GM21576 (cell line): ENCODE measurements around the gene SLC2A11.
"Not testable (repeated sequence)": the region's sequence is repeated elsewhere in the genome, so short reads cannot be mapped to it uniquely, and the experiment has no call there.

Source experiments
- ATAC-seq: cut with Tn5 transposase; IDR thresholded peaks from one replicate; pipeline ENCODE4 v1.9.1; 2021; ENCODE audit warnings: mild to moderate bottlenecking, moderate library complexity; ENCODE audit not compliant: unreplicated experiment

Gene SLC2A11

GRCh38 chr22:23884140-23884539, 26.5 kb downstream of the SLC2A11 start:
- ATAC-seq, result no peak

GRCh38 chr22:23888615-23889401, 31.1 kb downstream of the SLC2A11 start:
- no peak for ATAC-seq

DNA sequence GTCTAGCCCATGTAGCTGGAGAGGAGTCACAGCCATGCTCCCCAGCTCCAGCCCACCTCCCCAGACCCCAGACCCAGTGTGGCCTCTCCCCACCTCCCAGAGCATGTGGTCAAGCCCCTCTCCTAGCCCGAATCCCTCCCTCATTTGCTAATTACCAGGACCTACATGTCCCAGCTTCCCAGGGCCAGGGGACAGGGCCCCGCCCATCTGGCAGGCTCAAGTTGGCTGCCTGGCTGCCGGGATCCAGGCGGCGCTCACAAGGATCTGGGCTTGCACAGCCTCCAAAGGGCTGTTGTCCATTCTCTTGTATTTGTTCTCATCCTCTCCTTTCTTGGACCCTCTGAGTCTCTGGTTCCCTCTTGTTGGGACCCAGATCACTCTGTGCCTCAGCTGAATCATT, 31.9 kb downstream of the SLC2A11 start:
- no peak for ATAC-seq

GRCh38 chr22:23891726-23892125, 34.1 kb downstream of the SLC2A11 start:
- no peak for ATAC-seq

- no peak for ATAC-seq
Measured at GRCh38 chr22:23892130-23892529, 34.5 kb downstream of the SLC2A11 start.

- ATAC-seq, result no peak
Measured at GRCh38 chr22:23892706-23893105, 35.0 kb downstream of the SLC2A11 start.

GRCh38 chr22:23893121-23893944, 35.7 kb downstream of the SLC2A11 start:
- no peak for ATAC-seq

DNA sequence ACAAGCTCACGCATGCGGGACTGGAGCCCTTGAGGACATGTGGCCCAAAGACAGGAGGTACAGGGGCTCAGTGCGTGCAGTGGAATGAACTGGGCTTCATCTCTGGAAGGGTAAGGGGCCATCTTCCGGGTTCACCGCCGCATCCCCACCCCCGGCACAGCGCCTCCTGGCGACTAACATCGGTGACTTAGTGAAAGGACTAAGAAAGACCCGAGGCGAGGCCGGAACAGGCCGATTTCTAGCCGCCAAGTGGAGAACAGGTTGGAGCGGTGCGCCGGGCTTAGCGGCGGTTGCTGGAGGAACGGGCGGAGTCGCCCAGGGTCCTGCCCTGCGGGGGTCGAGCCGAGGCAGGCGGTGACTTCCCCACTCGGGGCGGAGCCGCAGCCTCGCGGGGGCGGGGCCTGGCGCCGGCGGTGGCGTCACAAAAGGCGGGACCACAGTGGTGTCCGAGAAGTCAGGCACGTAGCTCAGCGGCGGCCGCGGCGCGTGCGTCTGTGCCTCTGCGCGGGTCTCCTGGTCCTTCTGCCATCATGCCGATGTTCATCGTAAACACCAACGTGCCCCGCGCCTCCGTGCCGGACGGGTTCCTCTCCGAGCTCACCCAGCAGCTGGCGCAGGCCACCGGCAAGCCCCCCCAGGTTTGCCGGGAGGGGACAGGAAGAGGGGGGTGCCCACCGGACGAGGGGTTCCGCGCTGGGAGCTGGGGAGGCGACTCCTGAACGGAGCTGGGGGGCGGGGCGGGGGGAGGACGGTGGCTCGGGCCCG, 36.5 kb downstream of the SLC2A11 start, which contains the start of gene MIF:
MIF (plus strand) TSS at position 439 of the 765 bp plus-strand sequence; CDS start at position 531, 92 bp downstream.
- ATAC-seq, result peak; percentile 79

- ATAC-seq, result no peak
Measured at GRCh38 chr22:23894710-23895598, 37.3 kb downstream of the SLC2A11 start.

DNA sequence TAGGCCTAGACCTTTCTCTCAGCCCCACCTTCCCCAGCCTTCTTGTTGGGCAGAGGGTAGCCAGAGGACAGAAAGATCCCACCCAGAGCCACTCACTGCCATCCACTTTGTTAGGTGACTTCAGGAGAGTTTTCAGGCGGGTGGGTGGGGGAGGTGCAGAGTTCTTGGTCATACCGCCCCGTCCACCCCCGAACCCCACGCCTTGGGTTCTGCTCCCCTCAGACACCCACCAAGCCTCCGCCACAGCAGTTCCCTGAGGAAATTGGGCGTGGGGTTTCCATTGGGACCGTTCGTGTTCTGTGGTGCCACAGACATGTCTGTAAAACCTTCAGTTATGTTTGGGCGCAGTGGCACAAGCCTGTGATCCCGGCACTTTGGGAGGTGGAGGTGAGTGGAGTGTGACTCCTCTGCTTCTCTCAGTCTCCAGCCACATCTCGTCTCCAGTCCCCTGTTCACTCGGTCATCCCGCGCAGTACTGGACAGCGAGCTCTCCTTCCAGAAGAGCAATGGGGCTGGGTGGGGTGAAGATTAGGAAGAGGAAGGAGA, 38.0 kb downstream of the SLC2A11 start:
- no peak for ATAC-seq

GRCh38 chr22:23896166-23896522, 38.5 kb downstream of the SLC2A11 start:
- no peak for ATAC-seq

- no peak for ATAC-seq
Measured at GRCh38 chr22:23896523-23897186, 39.0 kb downstream of the SLC2A11 start.

- ATAC-seq, result no peak
Measured at GRCh38 chr22:23897320-23897719, 39.6 kb downstream of the SLC2A11 start.

DNA sequence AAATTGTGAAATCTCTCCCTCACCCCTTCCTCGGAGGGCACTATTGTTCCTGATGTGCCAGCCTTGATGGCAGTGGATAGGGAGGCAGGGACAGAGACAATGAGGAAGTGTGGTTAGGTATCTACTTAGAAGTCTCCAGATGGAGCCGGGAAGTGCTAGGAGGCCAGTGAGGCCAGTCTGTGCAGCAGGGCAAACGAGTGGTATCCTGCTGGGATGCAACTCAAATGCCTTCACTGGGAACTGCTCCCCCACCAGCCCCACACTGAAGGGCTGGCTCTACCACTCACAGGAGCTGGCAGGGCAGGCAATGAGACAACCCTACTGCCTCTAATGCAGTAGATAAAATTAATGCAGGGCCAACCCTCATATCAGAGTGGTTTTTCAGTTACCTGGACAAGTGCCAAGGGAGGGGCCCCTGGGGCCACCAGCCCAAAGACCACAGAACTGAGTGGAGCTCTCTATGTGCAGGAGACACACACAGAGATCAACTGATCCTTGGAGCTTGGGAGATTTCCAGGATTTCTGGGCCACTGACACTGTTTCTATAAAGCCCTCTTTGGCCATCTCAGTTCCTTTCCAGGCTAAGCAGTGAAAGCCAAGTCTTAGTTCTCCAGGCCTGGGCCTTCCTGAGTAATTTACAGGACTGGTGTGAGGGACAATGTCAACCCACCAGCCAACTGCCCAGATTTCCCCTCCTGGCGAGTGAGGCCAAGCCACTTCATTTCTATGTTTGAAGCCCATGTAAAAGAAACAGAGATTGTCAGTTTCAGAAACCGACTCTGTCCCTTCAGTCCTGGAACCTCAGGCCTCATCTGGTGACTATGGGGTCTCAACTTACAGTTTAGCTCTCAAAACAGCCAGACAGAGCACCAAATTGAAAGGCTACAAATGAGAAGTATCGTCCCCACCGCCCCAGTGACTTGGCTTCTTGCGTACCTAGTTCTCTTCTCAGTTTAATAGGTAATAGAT, 40.6 kb downstream of the SLC2A11 start:
- no peak for ATAC-seq

- ATAC-seq, result no peak
Measured at GRCh38 chr22:23899042-23899745, 41.5 kb downstream of the SLC2A11 start.

- not testable (repeated sequence) for ATAC-seq
Measured at GRCh38 chr22:23900227-23900626, 42.6 kb downstream of the SLC2A11 start.

- ATAC-seq, result no peak
Measured at GRCh38 chr22:23901600-23901999, 43.9 kb downstream of the SLC2A11 start.
